GM12873 (cell line): ENCODE results near the gene ZSWIM6.

Source experiments
- TF ChIP-seq, protein P1 (sequence below): IDR thresholded peaks from 2 replicates; pipeline ENCODE4 v1.5.1; 2012; ENCODE audit warnings: low read depth, mild to moderate bottlenecking, moderate library complexity, low read length, control low read depth; ENCODE audit not compliant: insufficient read depth; ENCODE audit errors: missing control alignments

The ZSWIM6 gene

GRCh38 chr5:61347080-61347479 lies 15.0 kb downstream of the ZSWIM6 start:
- TF ChIP-seq, protein P1, sequence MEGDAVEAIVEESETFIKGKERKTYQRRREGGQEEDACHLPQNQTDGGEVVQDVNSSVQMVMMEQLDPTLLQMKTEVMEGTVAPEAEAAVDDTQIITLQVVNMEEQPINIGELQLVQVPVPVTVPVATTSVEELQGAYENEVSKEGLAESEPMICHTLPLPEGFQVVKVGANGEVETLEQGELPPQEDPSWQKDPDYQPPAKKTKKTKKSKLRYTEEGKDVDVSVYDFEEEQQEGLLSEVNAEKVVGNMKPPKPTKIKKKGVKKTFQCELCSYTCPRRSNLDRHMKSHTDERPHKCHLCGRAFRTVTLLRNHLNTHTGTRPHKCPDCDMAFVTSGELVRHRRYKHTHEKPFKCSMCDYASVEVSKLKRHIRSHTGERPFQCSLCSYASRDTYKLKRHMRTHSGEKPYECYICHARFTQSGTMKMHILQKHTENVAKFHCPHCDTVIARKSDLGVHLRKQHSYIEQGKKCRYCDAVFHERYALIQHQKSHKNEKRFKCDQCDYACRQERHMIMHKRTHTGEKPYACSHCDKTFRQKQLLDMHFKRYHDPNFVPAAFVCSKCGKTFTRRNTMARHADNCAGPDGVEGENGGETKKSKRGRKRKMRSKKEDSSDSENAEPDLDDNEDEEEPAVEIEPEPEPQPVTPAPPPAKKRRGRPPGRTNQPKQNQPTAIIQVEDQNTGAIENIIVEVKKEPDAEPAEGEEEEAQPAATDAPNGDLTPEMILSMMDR: peak; percentile 9

- TF ChIP-seq, protein P1: no peak
These were observed 16.4 kb downstream of the ZSWIM6 start for GRCh38 chr5:61348447-61348846.

DNA sequence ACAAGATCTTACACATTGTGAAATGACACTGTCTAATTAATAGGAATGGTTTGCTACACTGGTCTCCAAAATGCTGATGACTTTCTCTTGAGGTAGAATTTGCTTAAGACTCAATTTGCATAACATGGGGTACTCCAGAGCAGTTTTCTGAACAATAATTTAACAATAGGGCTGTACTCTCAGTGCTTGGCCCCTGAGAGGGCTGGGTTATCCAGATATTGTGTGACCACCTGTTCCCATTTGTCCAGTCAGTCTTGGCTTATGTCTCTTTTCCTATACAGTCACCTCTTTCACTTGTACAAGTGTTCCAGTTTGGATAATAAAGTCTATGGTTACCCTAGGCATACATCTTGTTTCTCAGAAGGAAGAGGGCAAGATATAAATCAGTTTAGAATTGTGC lies 17.9 kb downstream of the ZSWIM6 start:
- TF ChIP-seq, protein P1: no peak

DNA sequence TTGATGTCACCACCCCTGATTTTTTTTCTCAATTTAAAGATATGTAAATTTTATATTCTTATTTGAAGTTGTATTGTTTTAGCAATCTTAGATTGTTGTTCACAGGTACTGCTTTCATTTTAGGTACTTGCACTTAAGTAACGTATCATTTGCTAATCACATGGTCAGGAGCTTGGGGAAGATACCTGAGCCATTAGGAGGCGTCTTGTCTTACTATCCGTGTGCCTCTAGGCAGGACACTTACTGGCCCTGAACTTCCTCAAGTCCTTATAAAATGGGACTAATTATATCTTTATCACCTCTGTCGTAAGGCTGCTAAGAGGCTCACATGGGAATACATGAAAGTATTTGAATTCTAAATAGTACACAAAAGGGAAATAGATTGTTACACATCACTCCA lies 18.5 kb downstream of the ZSWIM6 start:
- TF ChIP-seq, protein P1: no peak

GRCh38 chr5:61351733-61352132 lies 19.7 kb downstream of the ZSWIM6 start:
- TF ChIP-seq, protein P1: no peak

DNA sequence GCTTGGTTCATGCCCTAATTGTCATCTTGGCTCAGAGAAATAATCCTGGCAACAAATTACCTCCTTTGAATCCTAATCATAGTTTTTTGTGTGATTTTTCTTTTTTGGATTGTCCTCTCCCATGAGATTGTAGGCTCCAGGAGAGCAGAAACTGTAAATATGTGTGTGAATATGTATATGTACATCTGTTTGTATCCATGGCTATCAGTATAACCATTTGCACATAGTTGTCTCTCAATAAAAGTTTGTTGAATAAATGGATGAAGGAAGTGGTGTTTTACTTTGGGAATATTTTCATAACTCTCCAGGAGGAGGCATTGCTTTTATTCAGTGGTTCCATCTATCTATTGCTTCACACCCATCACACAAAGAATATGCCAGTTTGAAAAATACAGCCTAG lies 20.1 kb downstream of the ZSWIM6 start:
- TF ChIP-seq, protein P1: no peak

GRCh38 chr5:61352612-61353156 lies 20.6 kb downstream of the ZSWIM6 start:
- TF ChIP-seq, protein P1: no peak
